Measurements from ENCODE around the gene MAP3K15.

The MAP3K15 gene

GRCh38 chrX:19549838-19550237 is 34.5 kb upstream of the MAP3K15 start:
- Histone ChIP-seq H3K27me3 (replicated peaks; ENCODE audit: control insufficient read depth, insufficient read depth, low read length) (no peaks in the 10 kb centered on the region), H3K36me3 (ENCODE audit: control insufficient read depth, insufficient read depth, low read length) (peaks cover 7% of the 10 kb centered on the region), H3K4me3 (replicated peaks; ENCODE audit: low read depth, low read length) (no peak overlapping the region)
- no peak for DNase-seq (ENCODE audit: extremely low read depth, insufficient read length)
- no peak for TF ChIP-seq CTCF (IDR thresholded peaks at IDR 0.05; ENCODE audit: insufficient read depth, low read length, poor library complexity, severe bottlenecking)

- Histone ChIP-seq H3K27me3 (replicated peaks; ENCODE audit: control insufficient read depth, insufficient read depth, low read length) (no peaks in the 10 kb centered on the region), H3K36me3 (ENCODE audit: control insufficient read depth, insufficient read depth, low read length) (peaks cover 11% of the 10 kb centered on the region), H3K4me3 (replicated peaks; ENCODE audit: low read depth, low read length) (no peak overlapping the region)
- TF ChIP-seq CTCF (IDR thresholded peaks at IDR 0.05; ENCODE audit: insufficient read depth, low read length, poor library complexity, severe bottlenecking), result no peak
- no peak for DNase-seq (ENCODE audit: extremely low read depth, insufficient read length)
These were observed 33.6 kb upstream of the MAP3K15 start for GRCh38 chrX:19548934-19549333.

GRCh38 chrX:19548279-19548678 is 33.0 kb upstream of the MAP3K15 start:
- Histone ChIP-seq H3K27me3 (replicated peaks; ENCODE audit: control insufficient read depth, insufficient read depth, low read length) (no peaks in the 10 kb centered on the region), H3K36me3 (ENCODE audit: control insufficient read depth, insufficient read depth, low read length) (peaks cover 12% of the 10 kb centered on the region), H3K4me3 (replicated peaks; ENCODE audit: low read depth, low read length) (no peak overlapping the region)
- TF ChIP-seq CTCF (IDR thresholded peaks at IDR 0.05; ENCODE audit: insufficient read depth, low read length, poor library complexity, severe bottlenecking), result no peak
- DNase-seq (ENCODE audit: extremely low read depth, insufficient read length), result no peak

- Histone ChIP-seq H3K27me3 (replicated peaks; ENCODE audit: control insufficient read depth, insufficient read depth, low read length) (no peaks in the 10 kb centered on the region), H3K36me3 (ENCODE audit: control insufficient read depth, insufficient read depth, low read length) (peaks cover 13% of the 10 kb centered on the region), H3K4me3 (replicated peaks; ENCODE audit: low read depth, low read length) (no peak overlapping the region)
- no peak for TF ChIP-seq CTCF (IDR thresholded peaks at IDR 0.05; ENCODE audit: insufficient read depth, low read length, poor library complexity, severe bottlenecking)
- DNase-seq (ENCODE audit: extremely low read depth, insufficient read length), result no peak
These were observed 30.3 kb upstream of the MAP3K15 start for GRCh38 chrX:19545651-19546050.

- Histone ChIP-seq H3K36me3 (ENCODE audit: control insufficient read depth, insufficient read depth, low read length) (peaks cover 15% of the 10 kb centered on the region), H3K27me3 (replicated peaks; ENCODE audit: control insufficient read depth, insufficient read depth, low read length) (no peaks in the 10 kb centered on the region), H3K4me3 (replicated peaks; ENCODE audit: low read depth, low read length) (no peak overlapping the region)
- TF ChIP-seq CTCF (IDR thresholded peaks at IDR 0.05; ENCODE audit: insufficient read depth, low read length, poor library complexity, severe bottlenecking), result peak; percentile 83
- DNase-seq (ENCODE audit: extremely low read depth, insufficient read length), result no peak
These were observed 29.5 kb upstream of the MAP3K15 start for GRCh38 chrX:19544693-19545305.

- TF ChIP-seq CTCF (IDR thresholded peaks at IDR 0.05; ENCODE audit: insufficient read depth, low read length, poor library complexity, severe bottlenecking), result no peak
- H3K36me3 ChIP-seq (ENCODE audit: control insufficient read depth, insufficient read depth, low read length), result peaks cover 15% of the 10 kb centered on the region
- no peak overlapping the region for H3K4me3 ChIP-seq (replicated peaks; ENCODE audit: low read depth, low read length)
- H3K27me3 ChIP-seq (replicated peaks; ENCODE audit: control insufficient read depth, insufficient read depth, low read length), result no peaks in the 10 kb centered on the region
- no peak for DNase-seq (ENCODE audit: extremely low read depth, insufficient read length)
These were observed 28.7 kb upstream of the MAP3K15 start for GRCh38 chrX:19543951-19544381.

Measured in GM06990 (cell line).